Skeletal muscle cell (primary cell): ENCODE measurements around the gene TNPO3.
"Not testable (repeated sequence)": the region's sequence is repeated elsewhere in the genome, so short reads cannot be mapped to it uniquely, and the experiment has no call there.

Experiments
- DNase-seq: peaks from one replicate; pipeline ENCODE4 v3.0.0-alpha.2; 2010; ENCODE audit warnings: low read depth
- H3K4me3 ChIP-seq: 2 replicates; pipeline ENCODE4 v1.5.1; 2011; ENCODE audit warnings: low read depth, mild to moderate bottlenecking, control low read depth, low read length, moderate library complexity

The TNPO3 gene

DNA sequence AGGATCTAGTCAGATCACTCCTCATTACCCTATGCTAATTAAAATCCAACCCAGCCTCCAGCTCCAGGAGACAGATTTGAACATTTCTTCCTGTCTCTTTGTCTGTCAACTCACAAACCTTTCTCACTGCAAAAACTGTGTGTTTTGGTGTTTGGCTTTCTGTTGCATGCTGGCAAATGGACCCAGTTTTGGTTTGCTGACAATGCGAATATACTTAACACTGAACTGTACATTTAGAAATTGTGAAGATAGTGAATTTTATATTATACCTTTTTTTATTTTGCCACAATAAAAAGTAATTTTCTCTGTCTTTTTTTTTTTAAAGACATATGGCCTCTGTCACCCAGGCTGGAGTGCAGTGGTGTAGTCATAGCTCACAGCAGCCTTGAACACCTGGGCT, 18.3 kb upstream of the TNPO3 start:
- no peak overlapping the region for H3K4me3 ChIP-seq
- no peak for DNase-seq

DNA sequence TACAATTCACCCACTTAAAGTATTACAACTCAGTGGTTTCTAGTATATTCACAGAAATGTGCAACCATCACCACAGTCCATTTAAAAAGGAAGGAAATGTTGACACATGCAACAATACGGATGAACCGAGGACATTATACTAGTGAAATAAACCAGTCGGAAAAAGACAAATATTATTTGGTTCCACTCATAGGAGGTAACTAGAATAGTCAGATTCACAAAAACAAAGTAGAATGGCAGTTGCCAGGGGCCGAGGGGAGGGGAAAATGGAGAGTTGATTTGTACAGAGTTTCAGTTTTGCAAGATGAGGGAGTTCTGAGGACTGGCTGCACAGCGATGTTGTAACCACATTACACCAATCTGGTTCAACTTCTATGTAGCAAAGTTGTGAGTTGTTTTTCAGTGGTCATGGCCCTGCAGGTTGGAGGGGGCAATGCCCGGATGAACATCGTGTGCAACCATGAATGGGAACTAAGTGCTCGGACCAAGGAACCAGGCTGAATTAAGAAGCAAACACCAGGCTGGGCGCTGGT, 17.6 kb upstream of the TNPO3 start:
- H3K4me3 ChIP-seq = no peak overlapping the region
- no peak for DNase-seq

DNA sequence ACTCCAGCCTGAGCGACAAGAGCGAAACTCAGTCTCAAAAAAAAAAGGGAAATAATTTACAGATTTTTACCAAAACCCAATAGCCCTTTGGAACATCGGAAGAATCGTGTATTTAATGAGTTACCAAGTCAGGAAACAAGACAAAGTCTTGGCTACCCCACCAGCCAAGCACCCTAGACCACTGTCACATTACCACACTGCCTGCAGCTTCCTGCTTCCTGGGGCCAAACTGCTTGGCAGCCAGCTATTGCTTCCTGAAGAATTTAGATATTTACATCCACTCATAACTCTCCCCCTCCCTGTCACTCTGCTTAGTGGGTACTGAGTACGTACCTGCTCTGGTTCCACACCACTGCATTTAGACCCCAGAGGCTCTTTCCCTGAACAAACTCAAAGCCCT, 14.1 kb upstream of the TNPO3 start:
- no peak for DNase-seq
- no peak overlapping the region for H3K4me3 ChIP-seq

DNA sequence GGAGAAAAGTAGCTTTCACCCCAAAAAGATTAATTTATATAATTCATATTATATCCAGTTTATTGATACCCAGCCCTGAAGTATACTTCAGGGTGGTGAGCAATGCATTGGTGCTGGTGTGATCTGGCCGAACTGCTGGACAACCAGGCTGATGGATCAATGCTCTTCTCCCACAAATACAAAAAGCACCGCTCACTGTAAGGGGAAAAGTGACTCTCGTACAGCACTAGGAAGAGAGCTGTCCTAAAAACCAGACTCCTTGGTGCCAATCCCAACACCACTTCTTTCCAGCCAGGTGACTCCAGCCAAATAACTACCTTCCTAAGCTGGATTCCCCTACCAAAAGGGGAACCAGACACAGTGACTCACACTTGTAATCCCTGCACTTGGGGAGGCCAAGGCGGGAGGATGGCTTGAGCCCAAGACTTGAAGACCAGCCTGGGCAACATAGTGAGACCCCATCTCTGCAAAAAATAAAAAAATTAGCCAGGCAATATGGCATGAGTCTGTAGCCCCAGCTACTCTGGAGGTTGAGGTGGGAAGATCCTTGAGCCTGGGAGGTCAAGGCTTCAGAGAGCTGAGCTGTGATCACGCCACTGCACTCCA, 13.1 kb upstream of the TNPO3 start:
- no peak overlapping the region for H3K4me3 ChIP-seq
- DNase-seq = no peak

DNA sequence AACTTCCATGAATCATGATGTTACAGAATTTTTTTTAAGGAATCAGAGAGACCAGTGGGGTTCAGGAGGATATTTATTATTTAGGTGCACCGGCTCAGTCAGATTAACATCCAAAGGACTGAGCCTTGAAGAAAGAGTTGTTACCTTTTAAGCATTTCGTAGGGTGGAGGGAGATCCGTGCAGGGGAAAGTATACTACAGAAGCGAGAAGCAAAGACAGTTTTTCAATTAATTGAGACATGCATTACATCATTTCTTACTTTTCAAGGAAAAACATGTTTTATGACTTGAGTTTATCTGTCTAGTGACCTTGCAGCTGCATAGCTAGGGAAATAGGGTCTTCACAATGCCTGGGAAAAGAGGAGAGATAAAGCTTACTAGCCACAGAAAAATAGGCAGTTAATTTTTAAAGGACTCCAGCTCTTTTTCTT, 12.2 kb upstream of the TNPO3 start:
- not testable (repeated sequence) for H3K4me3 ChIP-seq, DNase-seq

DNA sequence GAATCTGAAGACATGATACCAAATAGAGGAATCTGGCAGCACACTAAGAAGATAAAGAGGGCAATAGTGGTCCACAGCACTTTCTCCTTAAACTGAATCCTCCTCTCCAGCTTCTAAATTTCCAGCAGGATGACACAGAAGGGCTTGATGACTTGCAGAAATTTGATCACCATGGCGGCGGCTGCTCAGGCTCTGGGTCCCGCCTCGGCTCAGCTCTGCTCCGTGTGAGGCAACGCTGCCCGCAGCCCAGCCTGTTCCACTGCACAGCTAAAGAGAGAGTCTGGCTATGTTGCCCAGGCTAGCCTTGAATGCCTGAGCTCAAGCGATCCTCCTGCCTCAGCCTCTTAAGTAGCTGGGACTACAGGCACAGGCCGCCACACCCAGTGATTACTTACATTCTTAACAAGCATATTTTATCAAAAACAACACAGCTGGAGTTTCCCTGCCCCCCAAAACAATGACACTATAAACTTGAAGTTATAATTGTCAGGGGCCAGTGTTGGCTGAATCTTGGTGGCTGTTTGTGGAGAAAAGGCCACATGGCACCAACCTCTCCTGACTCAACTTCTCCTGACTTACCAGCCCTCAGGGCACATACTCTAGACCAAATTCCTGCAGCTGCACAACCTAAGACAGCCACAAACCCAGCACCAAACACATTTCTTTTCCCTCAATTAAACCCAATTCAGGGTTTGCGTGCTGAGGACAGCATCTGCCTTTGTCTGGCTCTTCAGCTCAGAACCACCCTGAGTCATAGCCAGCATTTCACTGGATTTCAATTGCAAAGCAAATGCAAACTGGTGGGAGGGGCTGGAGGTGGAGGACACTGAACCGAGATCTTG, 11.6 kb upstream of the TNPO3 start:
- H3K4me3 ChIP-seq = no peak overlapping the region
- peak; percentile 45 for DNase-seq

DNA sequence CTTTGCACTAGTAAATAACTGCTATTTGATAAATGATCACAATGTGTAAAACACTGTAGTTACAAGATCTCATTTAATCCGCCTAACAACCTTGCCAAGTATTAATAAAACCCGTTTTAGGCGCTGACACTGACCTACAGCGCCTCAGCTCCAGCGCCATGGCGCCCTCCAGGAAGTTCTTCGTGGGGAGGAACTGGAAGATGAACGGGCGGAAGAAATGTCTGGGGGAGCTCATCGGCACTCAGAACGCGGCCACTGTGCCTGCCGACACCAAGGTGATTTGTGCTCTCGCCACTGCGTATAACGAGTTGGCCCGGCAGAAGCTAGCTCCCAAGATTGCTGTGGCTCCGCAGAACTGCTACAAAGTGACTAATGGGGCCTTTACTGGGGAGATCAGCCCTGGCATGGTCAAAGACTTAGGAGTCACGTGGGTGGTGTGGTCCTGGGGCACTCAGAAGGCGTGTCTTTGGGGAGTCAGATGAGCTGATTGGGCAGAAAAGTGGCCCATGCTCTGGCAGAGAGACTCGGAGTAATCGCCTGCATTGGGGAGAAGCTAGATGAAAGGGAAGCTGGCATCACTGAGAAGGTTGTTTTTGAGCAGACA, 1.1 kb upstream of the TNPO3 start:
- DNase-seq = no peak
- H3K4me3 ChIP-seq = no peak overlapping the region

DNA sequence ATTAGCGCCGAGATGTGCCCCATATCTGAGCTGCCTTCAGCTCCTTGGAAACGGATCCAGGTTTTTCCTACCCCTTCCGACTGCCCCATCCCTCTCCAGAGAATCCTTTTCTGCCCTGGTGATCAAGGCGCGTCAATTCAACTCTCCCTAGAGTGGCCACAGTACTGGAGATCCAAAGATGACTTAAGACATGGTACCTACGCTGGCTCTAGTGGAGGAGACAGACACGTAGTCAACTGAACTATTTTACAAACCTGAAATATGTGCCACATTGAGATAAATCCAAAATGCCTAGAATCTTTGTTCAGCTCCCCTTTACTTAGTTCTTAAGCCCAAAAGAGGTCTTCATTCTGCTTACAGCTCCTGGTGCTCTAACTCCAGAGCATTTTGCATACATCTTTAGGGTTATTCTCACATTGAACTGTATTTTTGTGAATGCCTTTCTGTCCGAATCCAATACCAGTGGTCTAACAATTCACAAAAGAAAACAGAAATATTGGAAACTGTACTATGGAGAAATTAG, 444 bp upstream of the TNPO3 start:
- no peak for DNase-seq
- H3K4me3 ChIP-seq = peak overlapping the region; percentile 88

DNA sequence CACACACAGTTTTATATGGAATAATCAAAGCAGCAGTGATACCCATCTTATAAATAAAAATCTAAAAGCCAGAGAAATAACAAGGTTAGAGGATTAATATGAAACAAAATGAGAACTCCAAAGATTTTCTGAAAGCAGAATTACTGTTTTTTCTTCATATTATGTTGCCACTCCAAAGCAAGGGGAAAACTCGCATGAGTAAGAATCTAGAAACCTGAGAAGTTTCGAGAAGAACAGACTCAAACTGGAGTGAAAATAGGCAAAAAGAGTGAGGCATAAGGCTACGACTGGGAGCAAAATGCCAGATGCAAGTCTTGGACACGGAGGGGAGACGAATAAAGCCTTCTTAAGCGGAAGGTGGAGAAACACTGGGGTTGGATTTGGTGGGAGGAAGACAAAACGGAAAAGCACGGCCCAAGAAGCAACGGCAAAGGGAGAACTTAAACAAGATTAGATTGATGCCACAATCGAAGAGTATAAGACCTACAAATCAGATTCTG, 923 bp downstream of the TNPO3 start:
- peak overlapping the region; percentile 88 for H3K4me3 ChIP-seq
- DNase-seq = no peak

DNA sequence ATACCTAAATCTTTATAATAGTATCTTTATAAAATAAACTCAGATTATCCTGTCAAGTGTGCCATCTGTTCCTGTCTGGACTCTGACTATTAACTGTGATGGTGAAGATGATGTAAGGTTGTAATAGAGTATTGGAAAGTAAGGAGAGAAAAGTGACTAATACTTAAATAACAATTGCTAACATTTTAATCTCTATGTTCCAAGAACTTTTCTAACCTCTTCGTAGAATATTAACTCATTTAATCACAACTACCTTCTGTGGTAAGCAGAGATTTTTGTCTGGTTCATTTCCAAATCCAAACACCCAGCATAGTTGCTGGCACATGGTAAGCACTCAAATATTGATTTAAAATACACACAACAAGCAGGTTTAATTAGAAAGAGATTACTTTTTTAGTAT, 2.5 kb downstream of the TNPO3 start:
- H3K4me3 ChIP-seq = no peak overlapping the region
- DNase-seq = no peak

DNA sequence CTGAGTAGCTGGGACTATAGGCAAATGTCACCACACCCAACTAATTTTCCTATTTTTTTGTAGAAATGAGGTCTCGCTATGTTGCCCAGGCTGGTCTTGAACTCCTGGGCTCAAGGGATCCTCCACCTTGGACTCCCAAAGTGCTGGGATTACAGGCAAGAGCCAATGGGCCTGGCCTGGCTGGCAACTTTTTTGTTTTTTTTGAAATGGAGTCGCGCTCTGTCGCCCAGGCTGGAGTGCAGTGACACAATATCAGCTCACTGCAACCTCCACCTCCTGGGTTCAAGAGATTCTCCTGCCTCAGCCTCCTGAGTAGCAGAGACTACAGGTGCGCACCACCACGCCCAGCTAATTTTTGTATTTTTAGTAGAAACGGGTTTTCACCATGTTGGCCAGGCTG, 3.5 kb downstream of the TNPO3 start:
- not testable (repeated sequence) for DNase-seq, H3K4me3 ChIP-seq

DNA sequence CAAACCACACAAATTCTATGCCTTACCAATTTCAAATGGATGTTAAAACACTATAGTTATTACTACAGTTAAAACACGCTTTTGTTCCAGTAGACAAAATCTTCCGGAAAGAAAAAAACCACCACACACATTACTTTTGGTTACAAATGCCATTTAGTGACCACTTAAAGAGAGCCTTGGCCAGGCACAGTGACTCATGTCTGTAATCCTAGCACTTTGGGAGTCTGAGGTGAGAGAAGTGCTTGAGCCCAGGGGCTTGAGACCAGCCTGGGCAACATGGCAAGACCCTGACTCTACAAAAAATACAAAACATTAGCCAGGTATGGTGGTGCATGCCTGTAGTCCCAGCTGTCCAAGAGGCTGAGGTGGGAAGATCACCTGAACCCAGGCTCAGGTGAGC, 7.2 kb downstream of the TNPO3 start:
- H3K4me3 ChIP-seq = no peak overlapping the region
- DNase-seq = no peak

DNA sequence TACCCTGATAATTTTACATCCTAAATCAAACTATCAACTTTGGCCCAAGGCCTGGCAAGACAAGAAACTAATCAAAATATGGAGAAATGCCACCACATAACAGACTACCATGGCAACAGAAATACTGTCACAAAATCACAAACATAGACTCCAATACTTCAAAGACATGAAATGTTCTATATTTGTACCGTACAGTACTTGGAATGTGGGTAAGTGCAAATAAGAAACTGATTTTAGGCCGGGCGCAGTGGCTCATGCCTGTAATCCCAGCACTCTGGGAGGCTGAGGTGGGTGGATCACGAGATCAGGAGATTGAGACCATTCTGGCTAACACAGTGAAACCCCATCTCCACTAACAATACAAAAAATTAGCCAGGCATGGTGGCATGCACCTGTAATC, 9.2 kb downstream of the TNPO3 start:
- no peak for DNase-seq
- no peak overlapping the region for H3K4me3 ChIP-seq

DNA sequence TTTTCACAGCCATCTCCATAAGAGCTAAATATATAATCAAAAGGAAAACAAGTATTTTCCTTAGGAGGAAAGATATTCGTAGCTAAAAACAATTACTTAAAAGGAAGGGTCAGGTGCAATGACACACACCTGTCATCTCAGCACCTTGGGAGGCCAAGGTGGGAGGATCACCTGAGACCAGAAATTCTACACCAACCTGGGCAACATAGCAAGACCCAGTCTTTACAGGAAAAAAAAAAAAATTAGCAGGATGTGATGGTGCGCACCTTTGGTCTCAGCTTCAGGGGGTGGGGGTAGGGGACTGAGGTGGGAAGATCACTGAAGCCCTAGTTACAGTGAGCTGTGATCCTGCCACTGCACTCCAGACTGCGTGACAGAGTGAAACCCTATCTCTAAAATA, 11.9 kb downstream of the TNPO3 start:
- no peak overlapping the region for H3K4me3 ChIP-seq
- no peak for DNase-seq

DNA sequence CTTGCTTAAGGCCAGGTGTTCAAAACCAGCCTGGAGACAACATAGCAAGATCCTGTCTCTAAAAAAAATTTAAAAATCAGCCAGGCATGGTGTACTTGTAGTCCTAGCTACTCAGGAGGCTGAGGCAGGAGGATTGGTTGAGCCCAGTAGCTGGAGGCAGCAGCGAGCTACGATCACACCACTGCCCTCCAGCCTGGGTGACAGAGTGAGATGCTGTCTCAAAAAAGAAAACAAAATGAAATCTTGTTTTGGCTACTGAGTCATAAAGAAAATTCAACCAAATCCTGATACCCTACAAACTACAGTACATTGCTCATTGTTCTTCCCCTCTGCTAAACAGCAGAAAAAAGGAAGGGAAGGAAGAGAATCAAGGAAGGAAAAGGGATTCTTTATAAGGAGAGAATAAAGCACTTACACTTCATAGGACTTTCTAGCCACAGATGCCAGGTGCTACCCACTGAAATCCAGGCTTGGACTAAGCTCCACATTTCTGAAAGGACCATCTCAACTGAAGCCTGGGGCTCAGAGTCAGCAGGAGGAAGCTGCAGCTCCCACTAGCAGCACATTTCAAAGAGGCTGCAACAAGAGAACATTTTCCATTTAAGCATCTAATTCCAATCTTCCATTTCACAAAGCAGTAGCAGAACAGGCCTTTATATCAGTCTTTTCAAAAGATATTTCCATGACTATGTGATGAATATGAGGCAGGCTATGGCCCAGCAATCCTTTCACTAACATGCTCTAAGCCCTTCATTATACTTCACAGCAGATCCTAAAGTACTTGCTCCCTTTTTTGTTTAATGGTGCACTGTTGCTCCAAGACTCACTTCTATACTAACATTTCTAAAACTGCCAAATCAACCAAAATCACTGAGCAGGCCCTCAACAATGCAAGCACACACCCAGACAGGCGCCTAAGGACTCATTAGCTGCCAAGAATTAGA, 13.5 kb downstream of the TNPO3 start:
- DNase-seq = no peak
- no peak overlapping the region for H3K4me3 ChIP-seq

DNA sequence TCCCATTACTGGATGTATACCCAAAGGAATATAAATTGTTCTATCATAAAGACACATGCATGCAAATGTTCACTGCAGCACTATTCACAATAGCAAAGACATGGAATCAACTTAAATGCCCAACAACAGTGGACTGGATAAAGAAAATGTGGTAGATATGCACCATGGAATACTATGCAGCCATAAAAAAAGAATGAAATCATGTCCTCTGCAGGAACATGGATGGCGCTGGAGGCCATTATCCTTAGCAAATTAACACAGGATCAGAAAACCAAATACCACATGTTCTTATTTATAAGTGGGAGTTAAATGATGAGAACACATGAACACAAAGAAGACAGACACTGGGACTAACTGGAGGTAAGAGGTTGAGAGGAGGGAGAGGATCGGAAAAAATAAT, 16.4 kb downstream of the TNPO3 start:
- not testable (repeated sequence) for DNase-seq, H3K4me3 ChIP-seq

DNA sequence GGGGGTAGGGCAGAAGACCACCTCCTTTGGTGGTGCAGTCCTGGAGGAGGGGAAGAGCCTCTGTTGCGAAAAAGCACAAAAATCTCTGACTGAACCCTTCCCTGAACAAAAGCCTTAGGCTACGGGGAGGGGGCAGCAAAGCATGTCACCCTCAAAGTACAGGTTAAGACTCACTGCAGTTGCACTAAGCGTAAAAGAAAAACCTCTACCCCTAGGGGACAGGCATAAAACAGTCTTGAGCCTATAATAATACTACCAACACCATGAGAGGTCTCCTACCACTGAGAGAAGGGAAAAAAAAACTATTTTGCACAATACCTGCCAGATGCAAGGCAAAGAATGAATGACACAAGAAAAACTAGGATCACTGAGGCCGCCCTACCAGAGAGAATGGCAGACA, 17.3 kb downstream of the TNPO3 start:
- DNase-seq = no peak
- no peak overlapping the region for H3K4me3 ChIP-seq

DNA sequence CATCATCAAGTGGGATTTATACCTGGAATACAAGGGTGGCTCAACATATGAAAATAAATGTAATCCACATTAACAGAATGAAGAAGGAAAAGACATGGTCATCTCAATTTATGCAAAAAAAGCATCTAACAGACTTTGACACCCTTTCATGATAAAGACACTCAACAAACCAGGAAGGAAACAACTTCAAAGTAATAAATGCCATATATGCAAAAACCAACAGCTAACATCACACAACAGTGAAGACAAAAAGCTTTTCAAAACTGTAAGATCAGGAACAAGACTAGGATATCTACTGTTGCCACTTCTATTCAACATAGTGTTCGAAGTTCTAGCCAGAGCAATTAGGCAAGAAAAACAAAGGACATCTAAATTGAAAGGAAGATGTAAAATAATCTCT, 22.9 kb downstream of the TNPO3 start:
- H3K4me3 ChIP-seq = no peak overlapping the region
- DNase-seq = no peak

DNA sequence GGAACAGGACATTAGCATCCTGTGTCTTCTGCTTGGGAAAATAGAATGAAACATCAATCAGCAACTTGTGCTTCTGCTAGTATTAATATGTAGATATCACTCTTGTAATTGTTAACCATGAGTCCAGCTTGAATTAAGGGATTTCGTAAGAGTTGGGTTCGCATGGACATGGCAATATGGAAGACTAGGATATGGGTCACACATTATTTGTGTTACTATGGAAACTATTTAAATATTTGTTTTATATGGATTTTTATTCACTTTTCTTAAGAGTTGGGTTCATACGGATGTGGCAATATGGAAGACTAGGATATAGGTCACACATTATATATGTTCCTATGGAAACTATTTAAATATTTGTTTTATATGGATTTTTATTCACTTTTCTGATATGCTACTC, 24.5 kb downstream of the TNPO3 start:
- DNase-seq = no peak
- no peak overlapping the region for H3K4me3 ChIP-seq
